K562 (cell line): ENCODE results near the gene TJAP1. TPM values are rescaled to one million over a fixed set of nuclear protein-coding genes. Genes with fewer than 3 reads are reported as not detected.

ENCODE experiments used
- ATAC-seq: fragments of 200-7000 bp; cut with Tn5 transposase; 3 replicates; pipeline ENCODE4 v1.9.1; 2020; ENCODE audit warnings: moderate library complexity
- BruUV-seq: library from RNA; stranded (reverse); fragments of 400-500 nt; replicated peaks from 2 replicates; lab custom pipeline; 2021; lab: Mats Ljungman, UMichigan
- CTCF ChIA-PET: fragments of 300-600 bp; formaldehyde crosslinking; extraction: SDS; loops from one replicate; lab custom pipeline; 2021; ENCODE audit warnings: low intra/inter-chr PET ratio; lab: Yijun Ruan, JAX
- POLR2A ChIA-PET: fragments of 300-600, 350-650 bp; sonication (Branson Sonifier 250); formaldehyde crosslinking; extraction: SDS; loops from one replicate; lab custom pipeline; 2021; ENCODE audit warnings: antibody characterized with exemption, inconsistent platforms; lab: Yijun Ruan, JAX
- DNase-seq, 4 experiments: peaks; one replicate each; pipeline versions ENCODE4 v3.0.0 to v3.0.0-alpha.2; 2011 to 2018; ENCODE audit warnings: low spot score in 3 of 4, mixed read lengths in 3 of 4; ENCODE audit errors: extremely low read depth in 1 of 4
- FAIRE-seq: peaks from 2 replicates; lab custom pipeline; 2011; peaks lifted over from hg19 to GRCh38; lab: Jason Lieb, UNC
- H2AFZ ChIP-seq: 2 replicates; pipeline ENCODE4 v1.6.0; 2011; ENCODE audit warnings: low read depth, low read length, control low read depth, inconsistent platforms
- H3K27ac ChIP-seq: fragments of 200-600 bp; 3 replicates; pipeline ENCODE4 v1.8.0; 2011; ENCODE audit warnings: low read depth, mild to moderate bottlenecking, control low read depth, inconsistent platforms, low read length, moderate library complexity, mixed read lengths; ENCODE audit errors: extremely low read depth
- H3K27me3 ChIP-seq, 2 experiments: fragments of 300-600 bp in 1 of 2; 2 replicates in 1 of 2; 3 replicates in 1 of 2; pipeline versions ENCODE4 v1.6.0 to v1.8.0; 2011; ENCODE audit warnings: inconsistent platforms in 2 of 2, low read length in 2 of 2, mild to moderate bottlenecking in 1 of 2, mixed read lengths in 1 of 2, moderate library complexity in 1 of 2; ENCODE audit not compliant: control insufficient read depth in 2 of 2, insufficient read depth in 2 of 2
- H3K36me3 ChIP-seq: fragments of 300-600 bp; 3 replicates; pipeline ENCODE4 v1.8.0; 2011; ENCODE audit warnings: mild to moderate bottlenecking, low read length, inconsistent platforms; ENCODE audit not compliant: control insufficient read depth, insufficient read depth
- H3K4me1 ChIP-seq, 2 experiments: fragments of 200-600 bp in 1 of 2; replicated peaks in 1 of 2; 2 replicates in 1 of 2; 3 replicates in 1 of 2; pipeline versions ENCODE4 v1.5.1 to v1.8.0; 2011; ENCODE audit warnings: inconsistent platforms in 2 of 2, low read length in 2 of 2, mild to moderate bottlenecking in 1 of 2, mixed read lengths in 1 of 2, moderate library complexity in 1 of 2; ENCODE audit not compliant: control insufficient read depth in 2 of 2, insufficient read depth in 2 of 2
- H3K4me2 ChIP-seq: 2 replicates; pipeline ENCODE4 v1.6.1; 2011; ENCODE audit warnings: low read length, control low read depth, inconsistent platforms, mixed read lengths; ENCODE audit not compliant: insufficient read depth
- H3K4me3 ChIP-seq: fragments of 200-600 bp; sonication (generic), shearing (Covaris generic); 2 replicates; pipeline ENCODE4 v1.5.1; 2016; ENCODE audit warnings: control low read depth, inconsistent platforms
- H3K79me2 ChIP-seq: fragments of 200-600 bp; 3 replicates; pipeline ENCODE4 v1.8.0; 2011; ENCODE audit warnings: low read length, inconsistent platforms; ENCODE audit not compliant: control insufficient read depth, insufficient read depth
- H3K9ac ChIP-seq, 2 experiments: 2 replicates each; pipeline versions ENCODE4 v1.6.0 to v1.6.1; 2011; ENCODE audit warnings: low read depth in 2 of 2, low read length in 2 of 2, control low read depth in 1 of 2, inconsistent platforms in 1 of 2, mild to moderate bottlenecking in 1 of 2, mixed read lengths in 1 of 2; ENCODE audit not compliant: insufficient read depth in 1 of 2
- H3K9me1 ChIP-seq: one replicate; pipeline ENCODE4 v1.6.0; 2011; ENCODE audit warnings: inconsistent platforms, mild to moderate bottlenecking, low read length, moderate library complexity; ENCODE audit not compliant: control insufficient read depth, insufficient read depth
- H3K9me3 ChIP-seq: replicated peaks from 2 replicates; pipeline ENCODE4 v1.5.1; 2011; ENCODE audit warnings: low read depth, low read length, inconsistent platforms; ENCODE audit not compliant: control insufficient read depth, insufficient read depth
- H4K20me1 ChIP-seq: replicated peaks from 2 replicates; pipeline ENCODE4 v1.6.1; 2011; ENCODE audit warnings: low read length, inconsistent platforms, mixed read lengths; ENCODE audit not compliant: control insufficient read depth, insufficient read depth
- ARID2 ChIP-seq: fragments of 450-650 bp; IDR thresholded peaks from 2 replicates; pipeline ENCODE4 v1.6.1; 2017; ENCODE audit warnings: antibody characterized with exemption, mild to moderate bottlenecking
- CC2D1A ChIP-seq: fragments of 450-650 bp; IDR thresholded peaks from 2 replicates; pipeline ENCODE4 v1.6.1; 2017; ENCODE audit warnings: mild to moderate bottlenecking
- DACH1 ChIP-seq: fragments of 450-650 bp; IDR thresholded peaks from 2 replicates; pipeline ENCODE4 v1.6.1; 2018; ENCODE audit not compliant: partially characterized antibody
- ETV6 ChIP-seq, 3 experiments: fragments of 150-350 bp in 1 of 3; sonication (generic) in 1 of 3; formaldehyde crosslinking in 1 of 3; IDR thresholded peaks; 2 replicates each; pipeline versions ENCODE4 v1.6.1 to v1.8.0; 2014 to 2022; ENCODE audit warnings: borderline replicate concordance in 2 of 3, low read depth in 2 of 3, antibody characterized with exemption in 1 of 3, low read length in 1 of 3, mild to moderate bottlenecking in 1 of 3, missing genetic modification reagents in 1 of 3
- KLF16 ChIP-seq: IDR thresholded peaks from 2 replicates; pipeline ENCODE4 v1.6.1; 2016; ENCODE audit warnings: antibody characterized with exemption
- KLF6 ChIP-seq: fragments of 250-450 bp; sonication (Bioruptor Pico); IDR thresholded peaks from 2 replicates; pipeline ENCODE4 v1.4.0; 2020; ENCODE audit warnings: mild to moderate bottlenecking, moderate library complexity, borderline replicate concordance
- MAZ ChIP-seq, 2 experiments: fragments of 450-650 bp in 1 of 2; sonication (generic) in 1 of 2; formaldehyde crosslinking; IDR thresholded peaks in 1 of 2; conservative IDR thresholded peaks in 1 of 2; 2 replicates each; pipeline versions ENCODE4 v1.4.0 to v1.5.0; 2020; ENCODE audit warnings: mild to moderate bottlenecking in 1 of 2, missing genetic modification reagents in 1 of 2
- MYC ChIP-seq, 2 experiments: fragments of 250-450 bp in 1 of 2; sonication (Bioruptor Pico) in 1 of 2; IDR thresholded peaks; 2 replicates each; pipeline versions ENCODE4 v1.5.1 to v1.6.1; 2012 to 2021; ENCODE audit warnings: low read depth in 2 of 2, borderline replicate concordance in 1 of 2, improper control_type of control experiment in 1 of 2, low read length in 1 of 2, mild to moderate bottlenecking in 1 of 2, moderate library complexity in 1 of 2
- PCBP1 ChIP-seq: fragments of 200-400 bp; formaldehyde crosslinking; IDR thresholded peaks from 2 replicates; pipeline ENCODE4 v1.6.1; 2018; ENCODE audit warnings: mild to moderate bottlenecking, low read depth, low read length; ENCODE audit not compliant: poor library complexity, severe bottlenecking
- SP2 ChIP-seq: IDR thresholded peaks from 2 replicates; pipeline ENCODE4 v1.6.1; 2011; ENCODE audit warnings: mild to moderate bottlenecking, low read depth, low read length, moderate library complexity; ENCODE audit not compliant: poor library complexity, severe bottlenecking; ENCODE audit errors: extremely low read depth
- TCF7L2 ChIP-seq: fragments of 150-350 bp; IDR thresholded peaks from 2 replicates; pipeline ENCODE4 v1.6.1; 2016; ENCODE audit warnings: low read depth, mild to moderate bottlenecking, low read length, moderate library complexity
- TEAD1 ChIP-seq, 2 experiments: fragments of 450-650 bp in 1 of 2; sonication (generic) in 1 of 2; formaldehyde crosslinking; IDR thresholded peaks; 2 replicates each; pipeline versions ENCODE4 v1.4.0 to v1.8.0; 2020 to 2022; ENCODE audit warnings: mild to moderate bottlenecking in 2 of 2, missing genetic modification reagents in 1 of 2
- WGBS: fragments of 100-300 bp; shearing (Covaris generic); methylation state at CpG from one replicate; pipeline ENCODE4 v1.1.6; 2016; ENCODE audit warnings: low coverage, mixed read lengths; ENCODE audit not compliant: insufficient coverage; ENCODE audit errors: missing lambda C conversion rate; 5-methylcytosine and 5-hydroxymethylcytosine counted together
- in situ Hi-C: fragments of 300-500 bp; cut with MboI; formaldehyde crosslinking; loops from 4 replicates; pipeline ENCODE4 v1.15.0; 2018; ENCODE audit warnings: inconsistent platforms, mixed read lengths
- intact Hi-C: fragments of 100-400 bp; cut with micrococcal nuclease; formaldehyde crosslinking; loops from 2 replicates; pipeline ENCODE4 v1.14.2; 2022
- polyA plus RNA-seq, 8 experiments: library from polyadenylated mRNA; depleted of rRNA in 4 of 8; stranded (reverse) in 5 of 8; unstranded in 3 of 8; fragments of >200 nt; fragmentation: Nextera tagmentation in 2 of 8; fragmentation: Illumina TruSeq in 1 of 8; extraction: Ambion mirVana in 2 of 8; extraction: Trizol in 1 of 8; gene quantifications; 2 replicates each; pipeline versions ENCODE4 v1.2.1 to v1.2.3, GENCODE V29; 2011 to 2014; ENCODE audit warnings: inconsistent platforms in 1 of 8, missing spikeins in 1 of 8
- total RNA-seq, 7 experiments: library from RNA; depleted of rRNA in 6 of 7; stranded (reverse); fragments of >200 nt in 6 of 7; fragmentation: Illumina TruSeq in 2 of 7; extraction: Trizol in 2 of 7; gene quantifications; 2 replicates each; pipeline versions ENCODE4 v1.2.1 to v1.2.3, GENCODE V29; 2011 to 2021; ENCODE audit warnings: low replicate concordance in 1 of 7
- TF ChIP-seq, protein P1 (sequence below): sonication (generic); formaldehyde crosslinking; IDR thresholded peaks from 2 replicates; pipeline ENCODE4 v1.8.0; 2022; ENCODE audit warnings: missing genetic modification reagents, mild to moderate bottlenecking, moderate library complexity, borderline replicate concordance
- TF ChIP-seq, protein P2 (sequence below): fragments of 200-800 bp; sonication (Bioruptor generic); IDR thresholded peaks from 2 replicates; pipeline ENCODE4 v1.6.1; 2017; ENCODE audit warnings: missing genetic modification characterization, missing compliant biosample characterization

The TJAP1 gene
- total and polyA plus RNA-seq, 9 of the 15 experiments (the other 6 are each of a cell fraction or from before 2014, with no cell fraction given): 0.06 to 35.8 (median 16.2) TPM

DNA sequence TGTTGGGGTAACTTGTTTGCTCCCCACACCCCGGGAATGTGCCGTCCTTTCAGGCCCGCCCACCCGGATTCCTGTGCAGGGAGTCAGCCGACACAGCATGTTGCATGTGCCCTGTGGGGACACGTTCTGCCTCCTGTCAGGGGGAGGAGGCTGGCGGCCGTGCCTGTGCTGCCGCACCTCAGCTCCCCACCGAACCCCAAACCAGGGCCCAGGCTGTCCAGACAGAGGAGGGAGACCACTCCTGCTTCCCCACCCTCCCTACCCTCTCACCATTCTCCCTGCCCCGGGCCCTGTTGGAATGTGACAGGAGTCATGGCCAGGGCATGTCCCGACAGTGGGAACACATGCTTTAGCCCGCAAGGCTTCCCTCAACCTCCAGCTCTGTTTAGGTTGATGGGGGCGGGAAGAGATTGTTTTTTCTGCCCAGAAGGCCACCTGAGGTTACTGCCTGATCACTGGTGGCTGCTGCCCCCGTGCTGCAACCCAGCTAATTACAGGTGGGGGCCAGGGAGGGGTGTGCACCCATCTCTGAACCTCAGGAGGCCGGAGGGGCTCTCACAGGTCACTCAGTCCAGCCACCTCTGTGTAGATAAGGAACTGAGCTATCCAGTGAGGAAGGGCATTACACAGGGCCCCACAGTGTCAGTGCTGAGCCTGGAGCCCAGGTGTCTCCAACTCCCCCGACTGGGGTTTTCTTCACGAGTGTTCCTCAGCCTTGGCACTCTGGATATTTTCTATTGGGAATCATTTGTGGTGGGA is 19.2 kb downstream of the TJAP1 start:
- CTCF ChIA-PET: interaction anchor here (0.6 to 1.4 kb wide), 10 partner anchors 11 to 596 kb away, joined by 3 to 7 read pairs (median 4); partner anchors contain the start of gene DLK2
- H3K4me3 ChIP-seq: no peak overlapping the region
- no peaks in the 10 kb centered on the region for H3K9me3 ChIP-seq
- peak overlapping the region in 1 of 2 experiments; percentile 73; a peak in 2 of 4 replicates for H3K9ac ChIP-seq
- FAIRE-seq (peak; percentile 80), ATAC-seq (peak; percentile 91), DNase-seq (peak; percentile 77 to 89 (median 86))
- H3K4me1 ChIP-seq: peaks cover 16 to 28% of the 10 kb centered on the region in 2 experiments
- POLR2A ChIA-PET: interaction anchor here (0.6 to 8.5 kb wide), 4 partner anchors 9 to 95 kb away, joined by 3 to 54 read pairs (median 4); partner anchors contain the start of gene LRRC73
- WGBS: 61% methylated on average over 14 of the region's 18 CpGs
- H3K4me2 ChIP-seq: no peak overlapping the region; the same call in 1 of the 2 replicates
- no peak overlapping the region for H2AFZ ChIP-seq
- no peak overlapping the region for H3K27ac ChIP-seq
- H3K9me1 ChIP-seq: peaks cover 3% of the 10 kb centered on the region
- intact Hi-C loops: loop anchor here (1.0 kb wide), 1 partner anchor 42 kb away; no protein-coding TSS in a partner anchor
- in situ Hi-C loops: no loop called here
- H3K36me3 ChIP-seq: peaks cover 41% of the 10 kb centered on the region; the same call in 2 of the 3 replicates
- 0 out of 3 replicates have a peak, but pooled peaks cover 3% of the 10 kb centered on the region for H3K79me2 ChIP-seq
- BruUV-seq: no TSS peak
- peaks cover 22% of the 10 kb centered on the region for H4K20me1 ChIP-seq
- no peaks in the 10 kb centered on the region for H3K27me3 ChIP-seq
- TF ChIP-seq KLF6 (CRISPR knock-in tag) (no peak), MAZ (CRISPR knock-in tag; conservative IDR thresholded peaks at IDR 0.05 in 1 of 2, IDR thresholded peaks at IDR 0.05 in 1 of 2) (peak; percentile 87 to 98), MYC (IDR thresholded peaks at IDR 0.05; ENCODE audit: low read depth, low read length) (0 out of 2 replicates have a peak, but pooled peaks have one; percentile 16), MYC (CRISPR knock-in tag; IDR thresholded peaks at IDR 0.05; ENCODE audit: borderline replicate concordance, low read depth) (no peak), ETV6 (IDR thresholded peaks at IDR 0.05; ENCODE audit: borderline replicate concordance in 1 of 2, low read depth in 2 of 2, low read length in 1 of 2) (no peak), ETV6 (CRISPR knock-in tag; IDR thresholded peaks at IDR 0.05; ENCODE audit: borderline replicate concordance) (no peak), PCBP1 (peak; percentile 50), SP2 (no peak), KLF16 (peak; percentile 22; the same call in 1 of the 2 replicates), TCF7L2 (no peak), ARID2 (peak; percentile 73; the same call in 1 of the 2 replicates), CC2D1A (peak; percentile 57; the same call in 1 of the 2 replicates), DACH1 (peak; percentile 13), TEAD1 (CRISPR knock-in tag; IDR thresholded peaks at IDR 0.05) (no peak)
- TF ChIP-seq, protein P1, sequence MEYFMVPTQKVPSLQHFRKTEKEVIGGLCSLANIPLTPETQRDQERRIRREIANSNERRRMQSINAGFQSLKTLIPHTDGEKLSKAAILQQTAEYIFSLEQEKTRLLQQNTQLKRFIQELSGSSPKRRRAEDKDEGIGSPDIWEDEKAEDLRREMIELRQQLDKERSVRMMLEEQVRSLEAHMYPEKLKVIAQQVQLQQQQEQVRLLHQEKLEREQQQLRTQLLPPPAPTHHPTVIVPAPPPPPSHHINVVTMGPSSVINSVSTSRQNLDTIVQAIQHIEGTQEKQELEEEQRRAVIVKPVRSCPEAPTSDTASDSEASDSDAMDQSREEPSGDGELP (CRISPR knock-in tag): peak; percentile 44; the same call in 1 of the 2 replicates
- TF ChIP-seq, protein P2, sequence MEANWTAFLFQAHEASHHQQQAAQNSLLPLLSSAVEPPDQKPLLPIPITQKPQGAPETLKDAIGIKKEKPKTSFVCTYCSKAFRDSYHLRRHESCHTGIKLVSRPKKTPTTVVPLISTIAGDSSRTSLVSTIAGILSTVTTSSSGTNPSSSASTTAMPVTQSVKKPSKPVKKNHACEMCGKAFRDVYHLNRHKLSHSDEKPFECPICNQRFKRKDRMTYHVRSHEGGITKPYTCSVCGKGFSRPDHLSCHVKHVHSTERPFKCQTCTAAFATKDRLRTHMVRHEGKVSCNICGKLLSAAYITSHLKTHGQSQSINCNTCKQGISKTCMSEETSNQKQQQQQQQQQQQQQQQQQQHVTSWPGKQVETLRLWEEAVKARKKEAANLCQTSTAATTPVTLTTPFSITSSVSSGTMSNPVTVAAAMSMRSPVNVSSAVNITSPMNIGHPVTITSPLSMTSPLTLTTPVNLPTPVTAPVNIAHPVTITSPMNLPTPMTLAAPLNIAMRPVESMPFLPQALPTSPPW (CRISPR knock-in tag): peak; percentile 89
